Type B pancreatic cell (in vitro differentiated cells): Measurements from ENCODE around the gene IFNAR1. TPM values are rescaled to one million over a fixed set of nuclear protein-coding genes. Genes with fewer than 3 reads are reported as not detected.

Source experiments
- DNase-seq: peaks from one replicate; pipeline ENCODE4 v3.0.0; 2021; ENCODE audit warnings: mixed read lengths; ENCODE audit not compliant: unreplicated experiment; ENCODE audit errors: extremely low spot score
- H3K27ac Mint-ChIP-seq: 2 replicates; pipeline ENCODE4 v1.8.0; 2021; ENCODE audit warnings: mild to moderate bottlenecking, mixed read lengths
- H3K27me3 Mint-ChIP-seq: 2 replicates; pipeline ENCODE4 v1.8.0; 2021; ENCODE audit warnings: mixed read lengths
- H3K36me3 Mint-ChIP-seq: 2 replicates; pipeline ENCODE4 v1.8.0; 2021; ENCODE audit warnings: mixed read lengths
- H3K4me1 Mint-ChIP-seq: one replicate; pipeline ENCODE4 v1.8.0; 2021; ENCODE audit warnings: mixed read lengths; ENCODE audit not compliant: unreplicated experiment
- H3K4me3 Mint-ChIP-seq: 2 replicates; pipeline ENCODE4 v1.8.0; 2021; ENCODE audit warnings: mild to moderate bottlenecking, mixed read lengths
- H3K9me3 Mint-ChIP-seq: 2 replicates; pipeline ENCODE4 v1.8.0; 2021; ENCODE audit warnings: mixed read lengths
- total RNA-seq: library from RNA; stranded (reverse); gene quantifications from 2 replicates; pipeline ENCODE4 v1.2.1, GENCODE V29; 2021; ENCODE audit warnings: low replicate concordance
- TF ChIP-seq, protein P1 (sequence below): fragments of 200-600 bp; sonication (generic); conservative IDR thresholded peaks from 2 replicates; pipeline ENCODE4 v1.5.0; 2021; ENCODE audit warnings: antibody characterized with exemption, mild to moderate bottlenecking

The IFNAR1 gene
- total RNA-seq, 1 donor from 2014 or later = 26.4 TPM

DNA sequence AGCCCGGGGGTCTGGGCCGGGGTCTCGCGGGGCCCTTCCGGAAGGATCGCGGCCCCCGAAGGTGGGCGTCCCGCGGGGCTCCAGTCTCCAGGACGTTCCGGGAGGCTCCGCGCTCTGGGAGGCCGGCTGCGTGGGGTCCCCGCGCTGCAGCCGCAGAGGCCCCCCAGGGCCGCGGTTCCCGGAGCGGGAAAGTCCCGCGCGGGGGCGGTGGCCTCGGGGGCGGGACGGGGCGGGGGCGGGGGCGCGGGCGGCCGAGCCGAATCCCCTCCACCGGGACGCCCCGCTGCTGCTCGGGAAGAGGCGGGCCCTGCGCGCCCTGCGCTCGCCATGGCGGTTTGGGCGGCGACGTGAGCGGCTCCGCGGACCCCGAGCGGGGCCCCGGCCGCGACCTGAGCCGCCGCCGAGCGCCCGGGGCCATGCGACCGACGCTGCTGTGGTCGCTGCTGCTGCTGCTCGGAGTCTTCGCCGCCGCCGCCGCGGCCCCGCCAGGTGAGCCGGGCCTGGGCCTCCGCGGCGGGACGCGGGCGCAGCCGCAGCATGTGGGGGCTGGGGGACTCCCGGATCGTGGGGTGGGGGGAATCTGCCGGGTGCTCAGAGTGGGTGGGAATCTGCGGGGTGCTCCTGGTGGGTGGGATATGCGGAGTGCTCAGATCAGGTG lies 78.5 kb downstream of the IFNAR1 start, which contains the start of gene IFNGR2:
Gene IFNGR2, plus strand, starts transcription at position 286 of the 658 bp plus-strand sequence. Its CDS starts 131 bp downstream, at position 417.
- H3K27ac Mint-ChIP-seq = peak within 1 kb of the TSS; percentile 89
- TF ChIP-seq, protein P1, sequence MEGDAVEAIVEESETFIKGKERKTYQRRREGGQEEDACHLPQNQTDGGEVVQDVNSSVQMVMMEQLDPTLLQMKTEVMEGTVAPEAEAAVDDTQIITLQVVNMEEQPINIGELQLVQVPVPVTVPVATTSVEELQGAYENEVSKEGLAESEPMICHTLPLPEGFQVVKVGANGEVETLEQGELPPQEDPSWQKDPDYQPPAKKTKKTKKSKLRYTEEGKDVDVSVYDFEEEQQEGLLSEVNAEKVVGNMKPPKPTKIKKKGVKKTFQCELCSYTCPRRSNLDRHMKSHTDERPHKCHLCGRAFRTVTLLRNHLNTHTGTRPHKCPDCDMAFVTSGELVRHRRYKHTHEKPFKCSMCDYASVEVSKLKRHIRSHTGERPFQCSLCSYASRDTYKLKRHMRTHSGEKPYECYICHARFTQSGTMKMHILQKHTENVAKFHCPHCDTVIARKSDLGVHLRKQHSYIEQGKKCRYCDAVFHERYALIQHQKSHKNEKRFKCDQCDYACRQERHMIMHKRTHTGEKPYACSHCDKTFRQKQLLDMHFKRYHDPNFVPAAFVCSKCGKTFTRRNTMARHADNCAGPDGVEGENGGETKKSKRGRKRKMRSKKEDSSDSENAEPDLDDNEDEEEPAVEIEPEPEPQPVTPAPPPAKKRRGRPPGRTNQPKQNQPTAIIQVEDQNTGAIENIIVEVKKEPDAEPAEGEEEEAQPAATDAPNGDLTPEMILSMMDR = no peak
- no peak for DNase-seq
- no peaks in the 10 kb centered on the region for H3K27me3 Mint-ChIP-seq
- peaks cover 8% of the 10 kb centered on the region for H3K36me3 Mint-ChIP-seq
- peak within 1 kb of the TSS; percentile 99 for H3K4me3 Mint-ChIP-seq
- peaks cover 20% of the 10 kb centered on the region for H3K4me1 Mint-ChIP-seq
- H3K9me3 Mint-ChIP-seq = peaks cover 4% of the 10 kb centered on the region

DNA sequence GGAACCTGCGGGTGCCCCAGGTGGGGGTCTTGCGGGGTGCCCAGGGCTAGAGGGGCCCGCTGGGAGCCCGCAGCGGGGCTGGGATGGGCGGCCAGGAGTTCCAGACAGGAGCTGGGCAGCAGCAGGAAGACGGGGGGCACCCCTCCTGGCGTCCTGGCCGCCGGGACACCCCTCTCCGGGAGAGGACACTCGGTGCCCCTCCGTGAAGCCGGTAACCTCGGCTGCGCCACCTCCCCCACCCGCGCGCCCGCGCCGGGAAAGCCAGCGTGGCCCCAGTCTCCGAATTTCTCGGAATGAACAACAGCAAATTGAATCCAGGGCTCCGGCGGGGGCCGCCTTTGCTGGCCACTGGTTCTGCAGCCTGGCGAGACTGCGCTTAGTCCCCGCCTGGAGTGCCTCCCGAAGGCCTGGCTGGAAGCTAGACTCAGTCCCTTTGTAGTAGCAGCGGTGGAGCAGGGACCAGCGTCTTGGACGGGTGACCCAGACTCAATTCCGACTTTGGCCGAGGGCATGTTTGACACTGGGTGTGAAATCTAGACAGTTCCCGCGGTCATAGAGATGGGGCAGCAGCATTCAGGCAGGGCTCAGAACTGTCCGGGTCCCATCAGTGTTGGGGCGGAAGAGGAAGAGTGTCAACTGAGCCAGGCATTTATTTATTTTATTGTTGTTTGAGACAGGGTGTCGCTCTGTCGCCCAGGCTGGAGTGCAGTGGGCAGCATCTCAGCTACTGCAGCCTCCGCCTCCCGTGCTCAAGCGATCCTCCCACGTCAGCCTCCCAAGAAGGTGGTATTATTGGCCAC lies 79.2 kb downstream of the IFNAR1 start:
- H3K4me1 Mint-ChIP-seq = peaks cover 24% of the 10 kb centered on the region

DNA sequence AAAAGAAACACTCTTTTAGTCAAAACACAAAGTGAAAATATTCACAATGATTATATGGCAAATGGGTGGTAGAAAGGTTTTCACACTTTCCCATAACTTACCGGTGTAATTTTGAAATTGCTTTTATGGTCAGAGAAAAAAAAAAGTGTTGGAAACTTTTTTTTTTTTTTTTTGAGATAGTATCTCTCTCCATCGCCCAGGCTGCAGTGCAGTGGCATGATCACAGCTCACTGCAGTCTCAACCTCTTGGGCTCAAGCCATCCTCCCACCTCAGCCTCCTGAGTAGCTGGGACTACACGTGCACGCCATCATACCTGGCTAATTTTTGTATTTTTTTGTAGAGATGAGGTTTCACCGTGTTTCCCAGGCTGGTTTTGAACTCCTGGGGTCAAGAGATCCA lies 81.7 kb downstream of the IFNAR1 start:
- Mint-ChIP-seq H3K27ac (no peak overlapping the region), H3K27me3 (no peaks in the 10 kb centered on the region)

More for the DNA sequence above, 79.2 kb downstream of the IFNAR1 start:
- Mint-ChIP-seq H3K4me3 (peak overlapping the region; percentile 99), H3K9me3 (peaks cover 4% of the 10 kb centered on the region), H3K27me3 (no peaks in the 10 kb centered on the region), H3K27ac (peak overlapping the region; percentile 89), H3K36me3 (peaks cover 8% of the 10 kb centered on the region)
- peak; percentile 79 for DNase-seq
- TF ChIP-seq, protein P1 = peak; percentile 27

More for the DNA sequence above, 81.7 kb downstream of the IFNAR1 start:
- Mint-ChIP-seq H3K4me3 (peak overlapping the region; percentile 31), H3K4me1 (peaks cover 19% of the 10 kb centered on the region), H3K9me3 (no peaks in the 10 kb centered on the region), H3K36me3 (peaks cover 12% of the 10 kb centered on the region)
- TF ChIP-seq, protein P1 = no peak
- no peak for DNase-seq

Other genes with a start within 250 kb of the IFNAR1 start
- 11.0 and 17.0 TPM in 2 replicates for gene IFNAR2, start 95.0 kb upstream of the IFNAR1 start, total RNA-seq
- gene IL10RB, start 58.6 kb upstream of the IFNAR1 start, total RNA-seq = 13.8 and 19.1 TPM in 2 replicates
- gene IFNGR2, start 78.4 kb downstream of the IFNAR1 start, total RNA-seq = 39.0 and 40.4 TPM in 2 replicates
- gene TMEM50B, start 155.0 kb downstream of the IFNAR1 start, total RNA-seq = 34.2 and 44.7 TPM in 2 replicates
- 2.3 and 3.0 TPM in 2 replicates for gene DNAJC28, start 166.7 kb downstream of the IFNAR1 start, total RNA-seq
- gene GART, start 217.1 kb downstream of the IFNAR1 start, total RNA-seq = 63.6 and 107 TPM in 2 replicates
- gene SON, start 218.1 kb downstream of the IFNAR1 start, total RNA-seq = 310 and 329 TPM in 2 replicates